IMR-90 (cell line): ENCODE measurements around the gene SLC12A6. TPM values are rescaled to one million over a fixed set of nuclear protein-coding genes. Genes with fewer than 3 reads are reported as not detected.
A peak's percentile ranks its signal among the peaks of the same experiment; 100 is the strongest.

Experiments used
- ATAC-seq: fragments of 200-7000 bp; cut with Tn5 transposase; 2 replicates; pipeline ENCODE4 v1.9.1; 2020; ENCODE audit warnings: low read depth, mild to moderate bottlenecking, moderate library complexity
- BruUV-seq: library from RNA; stranded (reverse); fragments of 400-500 nt; replicated peaks from 2 replicates; lab custom pipeline; 2021; lab: Mats Ljungman, UMichigan
- CTCF ChIA-PET: fragments of 300-600 bp; formaldehyde crosslinking; extraction: SDS; loops from one replicate; lab custom pipeline; 2021; ENCODE audit warnings: antibody characterized with exemption; lab: Yijun Ruan, JAX
- POLR2A ChIA-PET: fragments of 300-600 bp; sonication (Branson Sonifier 250); formaldehyde crosslinking; loops from one replicate; lab custom pipeline; 2022; ENCODE audit warnings: antibody characterized with exemption; ENCODE audit not compliant: unreplicated experiment; lab: Charles Lee
- DNase-seq: peaks from one replicate; pipeline ENCODE4 v3.0.0; 2013
- H2AFZ ChIP-seq: replicated peaks from 2 replicates; pipeline ENCODE3; 2013; ENCODE audit warnings: low read length, mild to moderate bottlenecking; ENCODE audit not compliant: poor library complexity
- H2AK5ac ChIP-seq: 2 replicates; pipeline ENCODE4 v1.6.1; 2013; ENCODE audit warnings: low read depth, low read length, inconsistent platforms
- H2AK9ac ChIP-seq: replicated peaks from 2 replicates; pipeline ENCODE3; 2013; ENCODE audit warnings: mild to moderate bottlenecking, low read depth, low read length, moderate library complexity; ENCODE audit not compliant: poor library complexity
- H2BK120ac ChIP-seq: 2 replicates; pipeline ENCODE4 v1.6.1; 2013; ENCODE audit warnings: low read depth, low read length, inconsistent platforms
- H2BK15ac ChIP-seq: 3 replicates; pipeline ENCODE4 v1.6.1; 2013; ENCODE audit warnings: low read depth, low read length, inconsistent platforms
- H2BK20ac ChIP-seq: 2 replicates; pipeline ENCODE4 v1.6.1; 2013; ENCODE audit warnings: low read depth, mild to moderate bottlenecking, inconsistent platforms, low read length, moderate library complexity
- H2BK5ac ChIP-seq: 2 replicates; pipeline ENCODE4 v1.6.1; 2013; ENCODE audit warnings: mild to moderate bottlenecking, low read depth, low read length, inconsistent platforms; ENCODE audit not compliant: poor library complexity, severe bottlenecking
- H3K14ac ChIP-seq: replicated peaks from 2 replicates; pipeline ENCODE4 v1.6.1; 2013; ENCODE audit warnings: low read depth, low read length, inconsistent platforms
- H3K18ac ChIP-seq: 2 replicates; pipeline ENCODE4 v1.6.1; 2013; ENCODE audit warnings: low read depth, low read length, control low read depth
- H3K23ac ChIP-seq: 2 replicates; pipeline ENCODE4 v1.6.1; 2013; ENCODE audit warnings: low read depth, low read length, inconsistent platforms
- H3K27ac ChIP-seq: 2 replicates; pipeline ENCODE4 v1.5.1; 2013; ENCODE audit warnings: mild to moderate bottlenecking, control low read depth, low read length; ENCODE audit not compliant: insufficient read depth
- H3K27me3 ChIP-seq: 2 replicates; pipeline ENCODE4 v1.6.1; 2013; ENCODE audit warnings: low read length; ENCODE audit not compliant: control insufficient read depth, insufficient read depth
- H3K36me3 ChIP-seq: 2 replicates; pipeline ENCODE4 v1.6.1; 2013; ENCODE audit warnings: low read length, mixed read lengths; ENCODE audit not compliant: control insufficient read depth, insufficient read depth
- H3K4ac ChIP-seq: 2 replicates; pipeline ENCODE4 v1.6.1; 2013; ENCODE audit warnings: low read depth, low read length, inconsistent platforms
- H3K4me1 ChIP-seq: 2 replicates; pipeline ENCODE4 v1.6.1; 2013; ENCODE audit warnings: low read length, mixed read lengths; ENCODE audit not compliant: control insufficient read depth, insufficient read depth
- H3K4me2 ChIP-seq: 2 replicates; pipeline ENCODE4 v1.6.1; 2013; ENCODE audit warnings: low read depth, mild to moderate bottlenecking, control low read depth, low read length, moderate library complexity
- H3K4me3 ChIP-seq: 2 replicates; pipeline ENCODE4 v1.5.1; 2013; ENCODE audit warnings: low read depth, mild to moderate bottlenecking, control low read depth, low read length, moderate library complexity; ENCODE audit not compliant: insufficient read depth
- H3K56ac ChIP-seq: 2 replicates; pipeline ENCODE4 v1.6.1; 2013; ENCODE audit warnings: low read length, inconsistent platforms; ENCODE audit not compliant: insufficient read depth; ENCODE audit errors: extremely low read depth
- H3K79me1 ChIP-seq, 2 experiments: 2 replicates each; pipeline ENCODE4 v1.6.1; 2013; ENCODE audit warnings: low read length in 2 of 2, inconsistent platforms in 1 of 2, low read depth in 1 of 2
- H3K9ac ChIP-seq: 2 replicates; pipeline ENCODE4 v1.6.1; 2013; ENCODE audit warnings: low read depth, low read length, control low read depth
- H3K9me1 ChIP-seq: 2 replicates; pipeline ENCODE4 v1.6.1; 2013; ENCODE audit warnings: low read length, inconsistent platforms; ENCODE audit not compliant: insufficient read depth
- H3K9me3 ChIP-seq: 2 replicates; pipeline ENCODE4 v1.6.1; 2013; ENCODE audit warnings: low read length; ENCODE audit not compliant: control insufficient read depth, insufficient read depth
- H4K20me1 ChIP-seq: 2 replicates; pipeline ENCODE4 v1.6.1; 2013; ENCODE audit warnings: low read length, inconsistent platforms; ENCODE audit not compliant: insufficient read depth
- H4K5ac ChIP-seq: 2 replicates; pipeline ENCODE4 v1.6.1; 2013; ENCODE audit warnings: mild to moderate bottlenecking, low read depth, low read length, control low read depth
- H4K8ac ChIP-seq, 2 experiments: 2 replicates each; pipeline ENCODE4 v1.6.1; 2013; ENCODE audit warnings: low read depth in 2 of 2, low read length in 2 of 2, control low read depth in 1 of 2, inconsistent platforms in 1 of 2
- H4K91ac ChIP-seq: 2 replicates; pipeline ENCODE4 v1.6.1; 2013; ENCODE audit warnings: low read depth, low read length, inconsistent platforms; ENCODE audit not compliant: insufficient read depth
- MAZ ChIP-seq: IDR thresholded peaks from 2 replicates; pipeline ENCODE4 v1.6.1; 2012; ENCODE audit warnings: low read depth, mild to moderate bottlenecking, low read length, improper control_type of control experiment, moderate library complexity, borderline replicate concordance
- WGBS, 2 experiments: methylation state at CpG; one replicate each; pipeline versions ENCODE4 v1.1.5 to v1.1.7; 2013; ENCODE audit warnings: missing lambda C conversion rate in 2 of 2; ENCODE audit not compliant: insufficient read length in 1 of 2; ENCODE audit errors: extremely low coverage in 2 of 2; 5-methylcytosine and 5-hydroxymethylcytosine counted together
- dilution Hi-C: fragments of 300-500 bp; cut with HindIII; formaldehyde crosslinking; loops from one replicate; pipeline ENCODE4 v1.14.3; 2018; ENCODE audit warnings: low sequenced_read_pairs; ENCODE audit not compliant: unreplicated experiment
- in situ Hi-C: fragments of 300-500 bp; cut with MboI; formaldehyde crosslinking; loops from 3 replicates; pipeline ENCODE4 v1.14.3; 2019; ENCODE audit warnings: low sequenced_read_pairs, inconsistent platforms, mixed read lengths
- intact Hi-C: fragments of 100-400 bp; cut with micrococcal nuclease; formaldehyde crosslinking; loops from 2 replicates; pipeline ENCODE4 v1.10.0; 2022
- polyA plus RNA-seq, 3 experiments: library from polyadenylated mRNA; depleted of rRNA; stranded (reverse); fragments of >200 nt; gene quantifications; 2 replicates each; pipeline ENCODE4 v1.2.3, GENCODE V29; 2012; ENCODE audit warnings: low replicate concordance in 1 of 3
- total RNA-seq: library from RNA; depleted of rRNA; stranded (reverse); fragments of >200 nt; gene quantifications from 2 replicates; pipeline ENCODE4 v1.2.3, GENCODE V29; 2012
- TF ChIP-seq, protein P1 (sequence below): conservative IDR thresholded peaks from 2 replicates; pipeline ENCODE4 v1.5.1; 2012; ENCODE audit warnings: mild to moderate bottlenecking, low read depth, low read length, improper control_type of control experiment

The SLC12A6 gene
- total and polyA plus RNA-seq, 2 of the 4 experiments (the other 2 are of a cell fraction), result 7.7 to 10.2 TPM

DNA sequence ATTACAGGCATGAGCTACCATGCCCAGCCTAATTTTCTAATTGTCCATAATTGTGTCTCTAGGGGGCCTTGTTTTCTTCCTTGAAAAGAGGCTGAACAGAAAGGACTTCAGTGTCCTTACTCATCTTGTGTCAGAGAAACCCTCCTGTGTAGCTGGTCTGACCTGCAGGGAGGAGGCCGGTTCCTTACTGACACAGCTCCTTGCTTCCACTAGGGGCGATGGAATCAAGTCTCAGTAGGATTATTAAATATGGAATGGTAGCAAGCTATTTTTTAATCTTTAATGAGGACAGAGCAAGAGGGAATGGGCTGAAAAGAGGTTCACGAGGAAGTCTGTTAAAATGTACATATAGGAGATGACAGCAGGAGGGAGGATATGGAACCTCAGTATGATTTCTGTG, 20.8 kb upstream of the SLC12A6 start:
- Histone ChIP-seq H2BK20ac (no peak overlapping the region), H4K5ac (no peak overlapping the region), H2BK5ac (no peak overlapping the region), H2AK5ac (no peak overlapping the region), H3K27me3 (no peaks in the 10 kb centered on the region), H4K20me1 (no peaks in the 10 kb centered on the region), H2AK9ac (no peak overlapping the region), H4K91ac (no peak overlapping the region), H2AFZ (no peak overlapping the region), H3K36me3 (peaks cover 32% of the 10 kb centered on the region), H3K4me2 (no peak overlapping the region), H2BK120ac (no peak overlapping the region), H3K27ac (no peak overlapping the region), H3K4me1 (no peaks in the 10 kb centered on the region), H3K4ac (no peak overlapping the region), H3K9me1 (no peaks in the 10 kb centered on the region), H3K56ac (no peak overlapping the region), H3K14ac (no peak overlapping the region), H3K79me1 (0 out of 4 replicates have a peak, but pooled peaks cover under 1 to 2% of the 10 kb centered on the region in 2 experiments), H3K9ac (no peak overlapping the region), H3K18ac (no peak overlapping the region), H4K8ac (no peak overlapping the region), H3K4me3 (no peak overlapping the region), H3K9me3 (no peaks in the 10 kb centered on the region), H2BK15ac (no peak overlapping the region), H3K23ac (no peak overlapping the region)
- WGBS, 2 experiments, result 100% methylated on average over 1 of the region's 3 CpGs; no CpG with 5 or more reads in 1 of the 2 experiments
- CTCF ChIA-PET, result interaction anchor here (0.5 to 1.2 kb wide), 3 partner anchors 8 to 223 kb away, joined by 3 to 4 read pairs (median 3); partner anchors contain the start of gene LPCAT4
- TF ChIP-seq, protein P1, sequence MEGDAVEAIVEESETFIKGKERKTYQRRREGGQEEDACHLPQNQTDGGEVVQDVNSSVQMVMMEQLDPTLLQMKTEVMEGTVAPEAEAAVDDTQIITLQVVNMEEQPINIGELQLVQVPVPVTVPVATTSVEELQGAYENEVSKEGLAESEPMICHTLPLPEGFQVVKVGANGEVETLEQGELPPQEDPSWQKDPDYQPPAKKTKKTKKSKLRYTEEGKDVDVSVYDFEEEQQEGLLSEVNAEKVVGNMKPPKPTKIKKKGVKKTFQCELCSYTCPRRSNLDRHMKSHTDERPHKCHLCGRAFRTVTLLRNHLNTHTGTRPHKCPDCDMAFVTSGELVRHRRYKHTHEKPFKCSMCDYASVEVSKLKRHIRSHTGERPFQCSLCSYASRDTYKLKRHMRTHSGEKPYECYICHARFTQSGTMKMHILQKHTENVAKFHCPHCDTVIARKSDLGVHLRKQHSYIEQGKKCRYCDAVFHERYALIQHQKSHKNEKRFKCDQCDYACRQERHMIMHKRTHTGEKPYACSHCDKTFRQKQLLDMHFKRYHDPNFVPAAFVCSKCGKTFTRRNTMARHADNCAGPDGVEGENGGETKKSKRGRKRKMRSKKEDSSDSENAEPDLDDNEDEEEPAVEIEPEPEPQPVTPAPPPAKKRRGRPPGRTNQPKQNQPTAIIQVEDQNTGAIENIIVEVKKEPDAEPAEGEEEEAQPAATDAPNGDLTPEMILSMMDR, result peak; percentile 18; the same call in 1 of the 2 replicates
- no peak for TF ChIP-seq MAZ
- ATAC-seq, result no peak
- no TSS peak for BruUV-seq
- in situ Hi-C loops, result no loop called here
- dilution Hi-C loops, result no loop called here
- intact Hi-C loops, result loop anchor here (5.0 kb wide), 1 partner anchor 224 kb away; the partner anchor contains the start of gene GOLGA8B
- DNase-seq, result no peak
- POLR2A ChIA-PET, result no interaction called here
